ENCODE results near the gene WFDC10A.
"Not testable (repeated sequence)": the region's sequence is repeated elsewhere in the genome, so short reads cannot be mapped to it uniquely, and the experiment has no call there.

The WFDC10A gene

GRCh38 chr20:45649312-45649863, 19.8 kb downstream of the WFDC10A start:
- no peak for TF ChIP-seq CTCF (conservative IDR thresholded peaks at IDR 0.05)
- no peak for TF ChIP-seq ZFX (IDR thresholded peaks at IDR 0.05)
- H3K27ac ChIP-seq = no peak overlapping the region

GRCh38 chr20:45651726-45652125, 22.2 kb downstream of the WFDC10A start:
- not testable (repeated sequence) for H3K27ac ChIP-seq

DNA sequence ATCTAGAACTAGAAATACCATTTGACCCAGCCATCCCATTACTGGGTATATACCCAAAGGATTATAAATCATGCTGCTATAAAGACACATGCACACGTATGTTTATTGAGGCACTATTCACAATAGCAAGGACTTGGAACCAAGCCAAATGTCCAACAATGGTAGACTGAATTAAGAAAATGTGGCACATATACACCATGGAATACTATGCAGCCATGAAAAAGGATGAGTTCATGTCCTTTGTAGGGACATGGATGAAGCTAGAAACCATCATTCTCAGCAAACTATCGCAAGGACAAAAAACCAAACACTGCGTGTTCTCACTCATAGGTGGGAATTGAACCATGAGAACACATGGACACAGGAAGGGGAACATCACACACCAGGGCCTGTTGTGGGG, 27.5 kb downstream of the WFDC10A start:
- not testable (repeated sequence) for H3K27ac ChIP-seq

DNA sequence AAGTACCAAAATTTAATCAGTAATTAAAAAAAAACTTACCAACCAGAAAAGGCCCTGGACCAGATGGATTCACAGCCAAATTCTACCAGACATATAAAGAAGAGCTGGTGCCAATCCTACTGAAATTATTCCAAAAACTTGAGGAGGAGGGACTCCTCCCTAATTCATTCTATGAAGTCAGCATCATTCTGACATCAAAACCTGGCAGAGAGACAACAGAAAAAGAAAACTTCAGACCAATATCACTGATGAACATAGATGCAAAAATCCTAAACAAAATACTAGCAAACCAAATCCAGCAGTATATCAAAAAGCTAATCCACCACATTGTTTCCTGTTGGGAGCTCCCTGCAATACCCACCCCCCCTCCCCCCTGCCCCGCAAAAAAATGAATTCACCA, 40.6 kb downstream of the WFDC10A start, which contains the start of gene WFDC11:
Gene WFDC11 (minus strand): TSS at position 101 of the 400 bp plus-strand sequence. CDS start 19,639 bp downstream, outside the sequence.
- H3K27ac ChIP-seq = no peak within 1 kb of the TSS
- TF ChIP-seq CTCF (conservative IDR thresholded peaks at IDR 0.05) (no peak), ZFX (IDR thresholded peaks at IDR 0.05) (no peak)

DNA sequence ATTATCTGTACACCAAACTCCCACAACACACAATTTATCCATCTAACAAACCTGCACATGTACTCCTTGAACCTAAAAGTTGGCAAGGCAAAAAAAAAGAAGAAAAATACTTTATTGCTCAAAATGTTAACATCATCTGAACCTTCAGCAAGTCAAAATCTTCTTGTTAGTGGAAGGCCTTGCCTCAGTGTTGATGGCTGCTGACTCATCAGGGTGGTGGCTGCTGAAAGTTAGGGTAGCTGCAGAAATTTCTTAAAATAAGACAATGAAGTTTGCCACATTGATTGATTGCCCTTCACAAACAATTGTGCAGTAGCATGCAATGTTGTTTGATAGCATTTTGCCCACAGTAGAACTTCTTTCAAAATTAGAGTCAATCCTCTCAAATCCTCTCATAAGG, 43.2 kb downstream of the WFDC10A start:
- TF ChIP-seq CTCF (conservative IDR thresholded peaks at IDR 0.05) (no peak), ZFX (IDR thresholded peaks at IDR 0.05) (no peak)
- H3K27ac ChIP-seq = no peak overlapping the region

DNA sequence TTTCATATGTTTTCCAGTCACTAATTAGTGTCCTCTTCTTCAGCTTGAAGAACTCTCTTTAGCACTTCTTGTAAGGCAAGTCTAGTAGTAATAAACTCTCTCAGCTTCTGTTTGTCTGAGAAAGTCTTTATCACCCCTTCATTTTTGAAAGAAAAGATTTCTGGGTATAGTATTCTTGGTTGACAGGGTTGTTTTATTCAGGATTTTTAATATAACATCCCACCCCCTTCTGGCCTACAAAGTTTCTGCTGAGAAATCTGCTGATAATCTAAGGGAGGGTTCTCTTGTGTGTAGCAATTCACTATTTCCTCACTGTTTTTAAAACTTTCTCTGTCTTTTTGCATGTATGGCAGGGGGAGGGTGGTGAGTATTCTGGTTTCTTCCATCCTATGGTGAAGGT, 50.1 kb downstream of the WFDC10A start:
- H3K27ac ChIP-seq = no peak overlapping the region
- no peak for TF ChIP-seq CTCF (conservative IDR thresholded peaks at IDR 0.05)
- TF ChIP-seq ZFX (IDR thresholded peaks at IDR 0.05) = no peak

Data from C4-2B (cell line).